Measurements from ENCODE around the gene FAM83G.

GRCh38 chr17:18962494-18962815 is 42.1 kb downstream of the FAM83G start:
- TF ChIP-seq ZNF423 (tag by site-specific recombination; IDR thresholded peaks at IDR 0.05) (no peak), ZFHX2 (tag by site-specific recombination; conservative IDR thresholded peaks at IDR 0.05) (0 out of 2 replicates have a peak, but pooled peaks have one; percentile 2), REST (tag by site-specific recombination; IDR thresholded peaks at IDR 0.05) (no peak), ZNF677 (tag by site-specific recombination; IDR thresholded peaks at IDR 0.05) (no peak), CTCF (tag by site-specific recombination; IDR thresholded peaks at IDR 0.05) (no peak), ZNF121 (tag by site-specific recombination; IDR thresholded peaks at IDR 0.05) (no peak), ZNF335 (tag by site-specific recombination; conservative IDR thresholded peaks at IDR 0.05) (no peak)
- TF ChIP-seq, protein P1, sequence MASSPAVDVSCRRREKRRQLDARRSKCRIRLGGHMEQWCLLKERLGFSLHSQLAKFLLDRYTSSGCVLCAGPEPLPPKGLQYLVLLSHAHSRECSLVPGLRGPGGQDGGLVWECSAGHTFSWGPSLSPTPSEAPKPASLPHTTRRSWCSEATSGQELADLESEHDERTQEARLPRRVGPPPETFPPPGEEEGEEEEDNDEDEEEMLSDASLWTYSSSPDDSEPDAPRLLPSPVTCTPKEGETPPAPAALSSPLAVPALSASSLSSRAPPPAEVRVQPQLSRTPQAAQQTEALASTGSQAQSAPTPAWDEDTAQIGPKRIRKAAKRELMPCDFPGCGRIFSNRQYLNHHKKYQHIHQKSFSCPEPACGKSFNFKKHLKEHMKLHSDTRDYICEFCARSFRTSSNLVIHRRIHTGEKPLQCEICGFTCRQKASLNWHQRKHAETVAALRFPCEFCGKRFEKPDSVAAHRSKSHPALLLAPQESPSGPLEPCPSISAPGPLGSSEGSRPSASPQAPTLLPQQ (tag by site-specific recombination; IDR thresholded peaks at IDR 0.05): no peak
